GM12891 (cell line): ENCODE data around the gene RPP38.

ENCODE experiments used
- PAX5 ChIP-seq: IDR thresholded peaks from 2 replicates; pipeline ENCODE4 v1.6.1; 2011; ENCODE audit warnings: low read length, moderate library complexity, mild to moderate bottlenecking; ENCODE audit not compliant: insufficient read depth, severe bottlenecking
- POLR2A ChIP-seq: IDR thresholded peaks from 2 replicates; pipeline ENCODE4 v1.6.1; 2011; ENCODE audit warnings: low read depth, low read length, control low read depth
- POLR2AphosphoS5 ChIP-seq: IDR thresholded peaks from 2 replicates; pipeline ENCODE4 v1.6.1; 2011; ENCODE audit warnings: low read depth, low read length, control low read depth
- POU2F2 ChIP-seq: IDR thresholded peaks from 2 replicates; pipeline ENCODE4 v1.6.1; 2011; ENCODE audit warnings: low read depth, mild to moderate bottlenecking, control low read depth, low read length, moderate library complexity
- SPI1 ChIP-seq: IDR thresholded peaks from 2 replicates; pipeline ENCODE4 v1.6.1; 2011; ENCODE audit warnings: low read depth, low read length, control low read depth
- TAF1 ChIP-seq: IDR thresholded peaks from 2 replicates; pipeline ENCODE4 v1.6.1; 2011; ENCODE audit warnings: low read depth, low read length, control low read depth

- TF ChIP-seq POLR2A (no peak), SPI1 (no peak), POLR2AphosphoS5 (no peak), POU2F2 (no peak), TAF1 (no peak), PAX5 (no peak)
Observed at GRCh38 chr10:15137636-15138035, 40.5 kb downstream of the RPP38 start.
